Measurements from ENCODE around the gene FBXO17.

Gene FBXO17

DNA sequence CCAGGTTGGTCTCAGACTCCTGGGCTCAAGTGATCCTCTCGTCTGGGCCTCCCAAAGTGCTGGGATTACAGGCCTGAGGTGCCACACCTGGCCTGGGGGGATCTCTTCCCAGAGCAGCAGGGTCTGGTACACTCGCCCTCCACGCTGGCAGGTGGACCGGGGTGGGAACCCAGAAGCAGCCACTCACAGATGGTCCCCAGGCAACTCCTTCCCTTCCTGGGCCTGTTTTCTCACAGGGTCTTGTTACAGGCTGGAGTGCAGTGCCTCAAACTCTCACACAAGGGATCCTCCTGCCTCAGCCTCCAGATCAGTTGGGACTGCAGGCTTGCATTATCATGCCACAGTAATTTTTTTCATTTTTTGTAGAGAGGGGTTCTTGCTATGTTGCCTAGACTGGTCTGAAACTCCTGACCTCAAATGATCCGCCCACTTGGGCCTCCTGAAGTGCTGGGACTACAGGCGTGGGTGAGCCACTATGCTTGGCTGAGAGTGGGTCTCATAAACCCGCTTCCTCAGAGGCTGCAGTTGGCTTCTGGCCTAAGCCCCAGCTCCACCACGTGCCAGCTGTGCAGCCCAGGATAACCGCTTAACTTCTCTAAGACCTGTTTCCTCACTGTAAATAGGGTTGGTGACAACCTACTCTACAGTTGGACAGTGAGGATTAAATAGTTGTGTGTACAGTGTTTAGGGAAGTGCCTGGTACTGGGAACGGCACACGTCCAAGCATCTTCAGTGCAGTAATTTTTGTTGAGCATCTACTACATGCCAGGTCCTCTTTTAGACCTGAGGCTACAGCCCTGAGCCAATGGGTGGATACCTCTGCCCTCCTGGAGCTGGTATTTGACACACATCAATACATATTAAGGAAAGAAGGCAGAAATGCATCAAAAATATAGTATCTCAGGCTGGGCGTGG, 62.7 kb downstream of the FBXO17 start:
- DNase-seq = no peak

GRCh38 chr19:38911388-38912001, 64.0 kb downstream of the FBXO17 start:
- no peak for DNase-seq

GRCh38 chr19:38910488-38910887, 65.1 kb downstream of the FBXO17 start:
- DNase-seq = no peak

- no peak for DNase-seq
These were observed 66.6 kb downstream of the FBXO17 start for GRCh38 chr19:38908911-38909310.

DNA sequence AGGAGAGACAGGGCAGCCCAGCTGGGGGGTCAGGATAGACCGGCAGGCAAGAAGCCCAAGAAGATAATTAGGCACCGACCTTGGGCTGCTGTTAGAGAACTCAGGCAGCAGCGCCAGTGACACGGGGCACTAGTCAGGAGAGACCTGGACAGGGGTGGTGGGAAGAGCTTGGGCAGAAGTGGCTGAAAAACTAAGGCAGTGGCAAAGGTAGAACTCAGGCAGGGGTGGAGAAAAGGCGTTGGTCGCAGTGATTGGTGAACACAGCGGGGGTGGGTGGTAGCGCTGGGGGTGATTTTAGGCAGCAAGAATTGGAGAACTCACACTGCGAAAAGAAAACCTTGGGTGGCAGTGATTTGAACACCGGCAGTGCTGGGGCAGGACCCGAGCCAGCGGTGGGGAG, 67.9 kb downstream of the FBXO17 start:
- no peak for DNase-seq

GRCh38 chr19:38907227-38907626, 68.3 kb downstream of the FBXO17 start:
- DNase-seq = no peak

- no peak for DNase-seq
These were observed 69.9 kb downstream of the FBXO17 start for GRCh38 chr19:38905620-38906019.

- DNase-seq = no peak
These were observed 70.7 kb downstream of the FBXO17 start for GRCh38 chr19:38904581-38905539.

- DNase-seq = no peak
These were observed 73.9 kb downstream of the FBXO17 start for GRCh38 chr19:38901683-38902082.

GRCh38 chr19:38900743-38901190, 74.8 kb downstream of the FBXO17 start:
- no peak for DNase-seq

DNA sequence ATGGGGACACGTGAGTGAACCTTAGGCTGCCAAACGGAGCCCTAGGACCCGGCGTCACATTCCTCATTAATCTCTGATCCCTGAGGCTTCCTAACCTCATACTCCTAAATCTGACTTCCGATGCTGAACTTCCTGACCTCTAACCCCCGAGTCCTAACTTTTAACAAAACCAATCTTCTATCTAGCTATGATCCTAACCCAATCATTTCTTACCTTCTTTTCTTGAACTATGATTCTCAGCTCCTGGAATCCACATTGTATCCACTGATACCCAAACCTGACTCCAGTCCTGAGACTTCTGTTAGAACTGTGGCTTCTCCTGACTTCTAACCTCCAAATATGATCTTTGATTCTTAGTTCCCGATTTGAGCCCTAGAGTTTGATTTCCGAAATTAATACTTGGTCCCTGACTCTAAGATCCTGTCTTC, 75.3 kb downstream of the FBXO17 start:
- no peak for DNase-seq

- DNase-seq = peak; percentile 99
These were observed 75.9 kb downstream of the FBXO17 start, which contains the start of the genes NFKBIB and SIRT2 for GRCh38 chr19:38899447-38900201. Gene NFKBIB (plus strand): TSS chr19:38899969. CDS start chr19:38900033, 64 bp downstream. Gene SIRT2 (minus strand): TSS chr19:38899618. CDS start chr19:38899521, 97 bp downstream.

DNA sequence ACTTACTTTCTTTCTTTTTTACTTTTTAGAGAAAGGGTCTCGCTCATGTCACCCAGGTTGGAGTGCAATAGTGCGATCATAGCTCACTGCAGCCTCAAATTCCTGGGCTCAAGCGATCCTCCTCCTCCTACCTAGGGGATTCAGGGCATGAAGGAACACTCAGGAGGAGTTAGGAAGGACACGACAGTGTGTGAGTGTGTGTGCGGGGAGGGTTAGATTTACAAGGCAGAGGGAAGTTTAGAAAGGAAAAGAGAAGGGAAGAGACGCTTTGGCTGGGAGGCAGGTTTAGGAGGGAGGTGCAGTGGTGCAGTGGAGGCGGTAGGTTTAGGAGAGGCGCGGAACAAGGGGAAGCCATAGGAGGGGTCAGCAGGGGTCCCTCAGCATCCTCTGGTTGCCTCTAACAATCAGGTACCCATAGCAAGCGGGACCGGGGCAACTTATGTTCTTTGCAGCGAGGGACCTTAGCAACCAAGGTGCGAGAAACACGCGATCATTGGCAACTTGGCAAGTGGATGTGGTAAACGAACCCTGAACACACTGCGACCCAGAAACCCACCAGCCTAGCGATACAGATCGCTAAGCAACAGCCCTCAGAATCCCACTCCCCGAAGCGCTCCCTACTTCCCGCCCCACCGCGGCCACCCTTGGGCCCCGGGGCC, 76.6 kb downstream of the FBXO17 start:
- no peak for DNase-seq

DNA sequence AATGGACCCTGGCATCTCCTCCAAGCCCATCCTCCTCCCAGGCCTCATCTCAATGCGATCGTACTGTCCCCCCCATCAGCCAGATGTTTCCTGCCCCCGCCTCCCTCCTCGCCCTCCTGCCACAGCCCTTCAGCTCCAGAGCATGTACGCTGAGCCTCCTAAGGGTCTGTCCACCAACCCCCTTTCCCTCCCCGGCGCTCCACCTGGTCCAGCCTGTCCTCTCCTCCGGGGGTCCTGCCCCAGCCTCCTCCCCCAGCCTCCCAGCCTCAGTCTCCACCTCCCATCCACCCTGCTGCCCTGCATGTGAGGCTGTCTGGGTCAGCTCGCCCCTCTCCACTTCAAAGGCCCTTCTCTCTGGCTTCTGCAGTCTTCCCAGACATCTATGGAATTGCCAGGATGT, 80.6 kb downstream of the FBXO17 start:
- no peak for DNase-seq

DNA sequence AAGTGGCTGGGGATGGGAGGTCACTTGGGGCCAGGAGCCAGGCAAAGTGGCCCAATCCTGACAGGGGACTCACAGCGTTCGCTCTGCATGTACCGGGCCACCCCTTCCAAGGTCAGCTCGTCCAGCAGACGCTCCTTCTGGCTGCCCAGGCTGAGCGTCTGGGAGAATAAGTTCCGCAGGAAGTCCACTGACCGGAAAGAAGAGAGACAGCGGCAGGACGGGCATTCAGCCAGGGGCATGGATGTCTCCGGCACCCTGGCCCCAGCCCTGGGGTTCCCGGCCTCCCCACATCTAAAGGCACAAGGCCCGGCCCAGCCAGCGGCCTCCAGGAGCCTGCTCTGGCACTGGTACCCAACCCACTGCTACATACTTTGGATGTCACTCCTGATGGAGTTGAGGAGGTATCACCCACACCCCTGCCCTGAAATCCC, 82.2 kb downstream of the FBXO17 start:
- no peak for DNase-seq

GRCh38 chr19:38892841-38893240, 82.7 kb downstream of the FBXO17 start:
- DNase-seq = no peak

DNA sequence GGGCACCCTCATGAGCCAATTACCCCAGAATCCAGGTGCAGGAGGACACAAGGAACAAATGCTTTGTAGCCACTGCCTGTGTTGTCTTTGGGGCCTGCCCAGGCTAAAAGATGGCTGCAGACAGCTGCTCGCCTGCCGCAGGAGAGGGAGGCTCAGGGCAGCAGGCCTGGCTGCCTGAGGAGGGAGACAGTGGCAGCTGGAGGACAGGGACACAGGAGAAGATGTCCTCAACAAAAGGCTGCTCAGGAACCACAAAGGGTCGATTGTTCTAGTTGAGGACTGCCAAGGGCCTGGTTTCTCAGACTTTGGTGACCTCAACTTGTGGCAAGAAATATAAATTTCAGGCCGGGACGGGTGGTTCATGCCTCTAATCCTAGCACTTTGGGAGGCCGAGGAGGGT, 83.8 kb downstream of the FBXO17 start:
- DNase-seq = no peak
